ENCODE data around the gene MAGI1.

MAGI1 gene

GRCh38 chr3:66010739-66011655 is 27.7 kb downstream of the MAGI1 start:
- no peak for DNase-seq

- no peak for DNase-seq
These were observed 28.4 kb downstream of the MAGI1 start for GRCh38 chr3:66010348-66010738.

GRCh38 chr3:66004244-66004643 is 34.5 kb downstream of the MAGI1 start:
- no peak for DNase-seq

GRCh38 chr3:66001626-66002025 is 37.1 kb downstream of the MAGI1 start:
- DNase-seq = no peak

GRCh38 chr3:66000506-66000905 is 38.2 kb downstream of the MAGI1 start:
- no peak for DNase-seq

GRCh38 chr3:65999606-66000005 is 39.1 kb downstream of the MAGI1 start:
- DNase-seq = no peak

GRCh38 chr3:65996589-65996988 is 42.1 kb downstream of the MAGI1 start:
- no peak for DNase-seq

GRCh38 chr3:65995515-65995914 is 43.2 kb downstream of the MAGI1 start:
- DNase-seq = no peak

- no peak for DNase-seq
These were observed 43.7 kb downstream of the MAGI1 start for GRCh38 chr3:65995030-65995429.

GRCh38 chr3:65993134-65993900 is 45.4 kb downstream of the MAGI1 start:
- DNase-seq = no peak

- DNase-seq = no peak
These were observed 46.6 kb downstream of the MAGI1 start for GRCh38 chr3:65992106-65992505.

GRCh38 chr3:65988411-65989180 is 50.1 kb downstream of the MAGI1 start:
- DNase-seq = no peak

- DNase-seq = no peak
These were observed 52.4 kb downstream of the MAGI1 start for GRCh38 chr3:65986285-65986684.

GRCh38 chr3:65984975-65985374 is 53.7 kb downstream of the MAGI1 start:
- no peak for DNase-seq

- DNase-seq = no peak
These were observed 55.6 kb downstream of the MAGI1 start for GRCh38 chr3:65983100-65983499.

GRCh38 chr3:65979731-65980130 is 59.0 kb downstream of the MAGI1 start:
- no peak for DNase-seq

GRCh38 chr3:65979162-65979561 is 59.6 kb downstream of the MAGI1 start:
- no peak for DNase-seq

GRCh38 chr3:65978116-65978515 is 60.6 kb downstream of the MAGI1 start:
- DNase-seq = no peak

GRCh38 chr3:65975032-65975431 is 63.7 kb downstream of the MAGI1 start:
- DNase-seq = no peak

GRCh38 chr3:65974509-65974908 is 64.2 kb downstream of the MAGI1 start:
- no peak for DNase-seq

GRCh38 chr3:65972765-65973164 is 66.0 kb downstream of the MAGI1 start:
- no peak for DNase-seq

- no peak for DNase-seq
These were observed 67.1 kb downstream of the MAGI1 start for GRCh38 chr3:65971293-65972252.

Measured in activated T-cell treated with anti-CD3 and anti-CD28 coated beads, Interleukin-2, amount 50 U/mL, for 1 hour (primary cell).